NCI-H526 treated with DMSO at 0.1 percent for 48 hours (cell line): ENCODE results near the gene DGKG.

Experiments used
- DNase-seq: peaks from one replicate; lab custom pipeline; 2025; lab: John Stamatoyannopoulos, UW

The DGKG gene

GRCh38 chr3:186108941-186109865 lies 252.8 kb downstream of the DGKG start, which contains the start of gene ETV5:
ETV5 (minus strand) TSS chr3:186109089; CDS start chr3:186105868, 3,221 bp downstream.
- peak; percentile 98 for DNase-seq

- DNase-seq, result no peak
Measured at GRCh38 chr3:186108106-186108940, 253.7 kb downstream of the DGKG start.

GRCh38 chr3:186107215-186108105 lies 254.6 kb downstream of the DGKG start:
- DNase-seq, result peak; percentile 74

- no peak for DNase-seq
Measured at GRCh38 chr3:186105543-186105942, 256.5 kb downstream of the DGKG start.

GRCh38 chr3:186102687-186103086 lies 259.3 kb downstream of the DGKG start:
- no peak for DNase-seq

GRCh38 chr3:186100398-186100797 lies 261.6 kb downstream of the DGKG start:
- DNase-seq, result no peak

GRCh38 chr3:186099178-186099577 lies 262.9 kb downstream of the DGKG start:
- no peak for DNase-seq

GRCh38 chr3:186098740-186099139 lies 263.3 kb downstream of the DGKG start:
- DNase-seq, result no peak

- peak; percentile 80 for DNase-seq
Measured at GRCh38 chr3:186097663-186098451, 264.2 kb downstream of the DGKG start.

GRCh38 chr3:186097317-186097662 lies 264.7 kb downstream of the DGKG start:
- DNase-seq, result no peak
